GM18520 (cell line): ENCODE results near the gene CNTNAP5.

Experiments used
- ATAC-seq: cut with Tn5 transposase; IDR thresholded peaks from one replicate; pipeline ENCODE4 v1.9.1; 2021; ENCODE audit not compliant: unreplicated experiment

CNTNAP5 gene

GRCh38 chr2:124666976-124667375, 641.9 kb downstream of the CNTNAP5 start:
- ATAC-seq = no peak

GRCh38 chr2:124668161-124668560, 643.1 kb downstream of the CNTNAP5 start:
- ATAC-seq = no peak

GRCh38 chr2:124670187-124670586, 645.1 kb downstream of the CNTNAP5 start:
- ATAC-seq = no peak

- no peak for ATAC-seq
Measured at GRCh38 chr2:124678043-124678442, 653.0 kb downstream of the CNTNAP5 start.

- no peak for ATAC-seq
Measured at GRCh38 chr2:124683536-124684428, 658.7 kb downstream of the CNTNAP5 start.

GRCh38 chr2:124689348-124689747, 664.3 kb downstream of the CNTNAP5 start:
- no peak for ATAC-seq

- ATAC-seq = no peak
Measured at GRCh38 chr2:124692216-124692615, 667.1 kb downstream of the CNTNAP5 start.

GRCh38 chr2:124692707-124693106, 667.6 kb downstream of the CNTNAP5 start:
- ATAC-seq = no peak

- ATAC-seq = no peak
Measured at GRCh38 chr2:124693156-124693555, 668.1 kb downstream of the CNTNAP5 start.

GRCh38 chr2:124698979-124699565, 674.0 kb downstream of the CNTNAP5 start:
- ATAC-seq = no peak

GRCh38 chr2:124702777-124703176, 677.7 kb downstream of the CNTNAP5 start:
- ATAC-seq = no peak

GRCh38 chr2:124704071-124704925, 679.2 kb downstream of the CNTNAP5 start:
- ATAC-seq = no peak

GRCh38 chr2:124708661-124709060, 683.6 kb downstream of the CNTNAP5 start:
- ATAC-seq = no peak

GRCh38 chr2:124713969-124714368, 688.9 kb downstream of the CNTNAP5 start:
- ATAC-seq = no peak

- ATAC-seq = no peak
Measured at GRCh38 chr2:124725187-124725586, 700.1 kb downstream of the CNTNAP5 start.

- no peak for ATAC-seq
Measured at GRCh38 chr2:124740636-124741035, 715.5 kb downstream of the CNTNAP5 start.

GRCh38 chr2:124753842-124754241, 728.8 kb downstream of the CNTNAP5 start:
- ATAC-seq = no peak

- ATAC-seq = no peak
Measured at GRCh38 chr2:124755386-124755785, 730.3 kb downstream of the CNTNAP5 start.

GRCh38 chr2:124756048-124756447, 731.0 kb downstream of the CNTNAP5 start:
- ATAC-seq = no peak

GRCh38 chr2:124762388-124762787, 737.3 kb downstream of the CNTNAP5 start:
- ATAC-seq = no peak

- ATAC-seq = no peak
Measured at GRCh38 chr2:124763611-124764010, 738.5 kb downstream of the CNTNAP5 start.
